ENCODE results near the gene ABCC2.
"Not testable (repeated sequence)": the region's sequence is repeated elsewhere in the genome, so short reads cannot be mapped to it uniquely, and the experiment has no call there.

The ABCC2 gene

GRCh38 chr10:99782447-99783286 lies at the start of gene ABCC2:
Gene ABCC2, plus strand, starts transcription at chr10:99782640. Its CDS starts 205 bp downstream, at chr10:99782845.
- no peak for DNase-seq
- Mint-ChIP-seq H3K27me3 (ENCODE audit: low read depth, poor library complexity) (no peaks in the 10 kb centered on the region), H3K9me3 (peaks cover 20% of the 10 kb centered on the region), H3K4me3 (no peak within 1 kb of the TSS), H3K27ac (no peak within 1 kb of the TSS), H3K4me1 (peaks cover 24% of the 10 kb centered on the region), H3K36me3 (ENCODE audit: low read depth) (no peaks in the 10 kb centered on the region)
- TF ChIP-seq CTCF (IDR thresholded peaks at IDR 0.05) = no peak

GRCh38 chr10:99733366-99733765 lies 49.1 kb upstream of the ABCC2 start:
- DNase-seq = no peak
- Mint-ChIP-seq H3K27me3 (ENCODE audit: low read depth, poor library complexity) (peaks cover 4% of the 10 kb centered on the region), H3K36me3 (ENCODE audit: low read depth) (peaks cover 36% of the 10 kb centered on the region), H3K4me1 (peaks cover 21% of the 10 kb centered on the region), H3K9me3 (no peaks in the 10 kb centered on the region), H3K27ac (no peak overlapping the region), H3K4me3 (peak overlapping the region; percentile 81)
- TF ChIP-seq CTCF (IDR thresholded peaks at IDR 0.05) = no peak

- not testable (repeated sequence) for H3K4me3 Mint-ChIP-seq; H3K9me3 Mint-ChIP-seq; DNase-seq; H3K27me3 Mint-ChIP-seq (ENCODE audit: low read depth, poor library complexity); H3K27ac Mint-ChIP-seq
- peaks cover 21% of the 10 kb centered on the region for H3K4me1 Mint-ChIP-seq
- H3K36me3 Mint-ChIP-seq (ENCODE audit: low read depth) = peaks cover 44% of the 10 kb centered on the region
Measured at GRCh38 chr10:99734111-99734510, 48.3 kb upstream of the ABCC2 start.

- no peak for DNase-seq
- Mint-ChIP-seq H3K4me1 (no peaks in the 10 kb centered on the region), H3K4me3 (no peak overlapping the region), H3K9me3 (peaks cover 31% of the 10 kb centered on the region), H3K27me3 (ENCODE audit: low read depth, poor library complexity) (no peaks in the 10 kb centered on the region), H3K27ac (no peak overlapping the region), H3K36me3 (ENCODE audit: low read depth) (peaks cover 91% of the 10 kb centered on the region)
- no peak for TF ChIP-seq CTCF (IDR thresholded peaks at IDR 0.05)
Measured at GRCh38 chr10:99740260-99740659, 42.2 kb upstream of the ABCC2 start.

- no peak for DNase-seq
- peak overlapping the region; percentile 77 for H3K27ac Mint-ChIP-seq
- no peak overlapping the region for H3K4me3 Mint-ChIP-seq
- H3K4me1 Mint-ChIP-seq = no peaks in the 10 kb centered on the region
- TF ChIP-seq CTCF (IDR thresholded peaks at IDR 0.05) = no peak
- no peaks in the 10 kb centered on the region for H3K27me3 Mint-ChIP-seq (ENCODE audit: low read depth, poor library complexity)
- H3K36me3 Mint-ChIP-seq (ENCODE audit: low read depth) = peaks cover 87% of the 10 kb centered on the region
- H3K9me3 Mint-ChIP-seq = peaks cover 31% of the 10 kb centered on the region
Measured at GRCh38 chr10:99740933-99741559, 41.4 kb upstream of the ABCC2 start.

GRCh38 chr10:99742254-99742653 lies 40.2 kb upstream of the ABCC2 start:
- H3K27me3 Mint-ChIP-seq (ENCODE audit: low read depth, poor library complexity) = no peaks in the 10 kb centered on the region
- H3K27ac Mint-ChIP-seq = no peak overlapping the region
- H3K4me1 Mint-ChIP-seq = no peaks in the 10 kb centered on the region
- H3K4me3 Mint-ChIP-seq = no peak overlapping the region
- peaks cover 78% of the 10 kb centered on the region for H3K36me3 Mint-ChIP-seq (ENCODE audit: low read depth)
- no peak for TF ChIP-seq CTCF (IDR thresholded peaks at IDR 0.05)
- no peak for DNase-seq
- H3K9me3 Mint-ChIP-seq = peaks cover 31% of the 10 kb centered on the region

Data from nephron progenitor cell (in vitro differentiated cells).